HFFc6 (cell line): ENCODE data around the gene SLC8A2. TPM values are rescaled to one million over a fixed set of nuclear protein-coding genes. Genes with fewer than 3 reads are reported as not detected.

Source experiments
- DNase-seq: peaks from one replicate; pipeline ENCODE4 v3.0.0-alpha.2; 2018
- H3K27ac Mint-ChIP-seq: 2 replicates; pipeline ENCODE4 v1.8.0; 2020; ENCODE audit warnings: mild to moderate bottlenecking, mixed read lengths
- H3K27me3 Mint-ChIP-seq: 2 replicates; pipeline ENCODE4 v1.8.0; 2021; ENCODE audit warnings: mild to moderate bottlenecking, moderate library complexity, mixed read lengths; ENCODE audit not compliant: insufficient read depth
- H3K36me3 Mint-ChIP-seq: 2 replicates; pipeline ENCODE4 v1.8.0; 2021; ENCODE audit warnings: low read depth, mixed read lengths
- H3K4me1 Mint-ChIP-seq: 2 replicates; pipeline ENCODE4 v1.8.0; 2020; ENCODE audit warnings: low read depth, mixed read lengths
- H3K4me3 Mint-ChIP-seq: 2 replicates; pipeline ENCODE4 v1.8.0; 2020; ENCODE audit warnings: mild to moderate bottlenecking, moderate library complexity, mixed read lengths
- H3K9me3 Mint-ChIP-seq: 2 replicates; pipeline ENCODE4 v1.8.0; 2020; ENCODE audit warnings: mild to moderate bottlenecking, mixed read lengths
- total RNA-seq, 6 experiments: library from RNA; stranded (reverse); fragmentation: NEBNext Ultra II Directional; extraction: Animal tissue kit (Norgen Biotek cat#: 25700); gene quantifications; 2 replicates in 1 of 6; 3 replicates in 5 of 6; pipeline ENCODE4 v1.2.3, GENCODE V29; 2021
- TF ChIP-seq, protein P1 (sequence below): fragments of 200-600 bp; sonication (generic); IDR thresholded peaks from 2 replicates; pipeline ENCODE4 v1.5.0; 2021; ENCODE audit warnings: antibody characterized with exemption, mild to moderate bottlenecking

SLC8A2 gene
- total RNA-seq, 6 experiments from 2014 or later = not detected

DNA sequence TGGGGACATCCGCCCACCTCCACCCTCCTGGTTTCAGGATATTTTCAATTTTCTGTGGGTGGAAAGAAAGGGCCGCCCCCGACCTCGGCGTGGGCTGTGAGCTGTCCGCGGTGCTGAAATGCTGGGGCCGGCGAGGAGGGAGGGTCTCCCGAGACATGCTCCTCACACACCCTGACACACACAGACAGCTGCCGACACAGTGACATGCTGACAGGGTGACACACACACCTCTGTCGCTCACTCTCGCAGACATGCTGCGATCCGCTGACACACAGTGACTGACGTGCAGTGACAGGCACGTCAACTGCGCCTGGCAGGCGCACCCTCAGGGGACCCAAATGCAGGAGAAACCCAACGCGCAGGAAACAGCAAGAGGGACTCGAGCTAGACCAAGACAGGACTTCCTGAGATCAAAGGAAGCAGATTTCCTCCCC lies 27.3 kb downstream of the SLC8A2 start:
- DNase-seq = no peak
- TF ChIP-seq, protein P1, sequence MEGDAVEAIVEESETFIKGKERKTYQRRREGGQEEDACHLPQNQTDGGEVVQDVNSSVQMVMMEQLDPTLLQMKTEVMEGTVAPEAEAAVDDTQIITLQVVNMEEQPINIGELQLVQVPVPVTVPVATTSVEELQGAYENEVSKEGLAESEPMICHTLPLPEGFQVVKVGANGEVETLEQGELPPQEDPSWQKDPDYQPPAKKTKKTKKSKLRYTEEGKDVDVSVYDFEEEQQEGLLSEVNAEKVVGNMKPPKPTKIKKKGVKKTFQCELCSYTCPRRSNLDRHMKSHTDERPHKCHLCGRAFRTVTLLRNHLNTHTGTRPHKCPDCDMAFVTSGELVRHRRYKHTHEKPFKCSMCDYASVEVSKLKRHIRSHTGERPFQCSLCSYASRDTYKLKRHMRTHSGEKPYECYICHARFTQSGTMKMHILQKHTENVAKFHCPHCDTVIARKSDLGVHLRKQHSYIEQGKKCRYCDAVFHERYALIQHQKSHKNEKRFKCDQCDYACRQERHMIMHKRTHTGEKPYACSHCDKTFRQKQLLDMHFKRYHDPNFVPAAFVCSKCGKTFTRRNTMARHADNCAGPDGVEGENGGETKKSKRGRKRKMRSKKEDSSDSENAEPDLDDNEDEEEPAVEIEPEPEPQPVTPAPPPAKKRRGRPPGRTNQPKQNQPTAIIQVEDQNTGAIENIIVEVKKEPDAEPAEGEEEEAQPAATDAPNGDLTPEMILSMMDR = no peak
- Mint-ChIP-seq H3K36me3 (no peaks in the 10 kb centered on the region; the same call in 1 of the 2 replicates), H3K27ac (no peak overlapping the region), H3K9me3 (no peaks in the 10 kb centered on the region; the same call in 1 of the 2 replicates), H3K4me3 (no peak overlapping the region), H3K27me3 (peaks cover 58% of the 10 kb centered on the region), H3K4me1 (peaks cover 7% of the 10 kb centered on the region)

DNA sequence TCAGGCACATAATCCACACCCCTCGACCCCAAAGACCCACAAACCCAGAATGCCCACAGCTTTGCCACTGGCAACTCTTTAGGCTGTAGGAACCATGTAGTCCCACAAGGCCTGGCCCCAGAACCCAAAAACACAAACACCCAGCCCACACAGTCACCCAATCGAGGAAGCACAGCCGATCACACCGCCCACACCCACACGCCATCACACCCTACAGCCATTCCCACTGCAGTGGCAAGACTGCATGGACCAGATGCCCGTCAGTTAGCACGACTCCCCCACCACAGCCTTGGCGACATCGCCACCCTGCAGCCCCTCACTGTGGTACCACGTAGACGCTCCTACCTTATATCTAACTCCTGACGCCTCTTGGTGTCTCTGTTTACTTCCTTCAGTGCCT lies 28.4 kb downstream of the SLC8A2 start:
- DNase-seq = no peak
- peaks cover 7% of the 10 kb centered on the region for H3K4me1 Mint-ChIP-seq
- H3K27ac Mint-ChIP-seq = no peak overlapping the region
- TF ChIP-seq, protein P1 = no peak
- no peaks in the 10 kb centered on the region; the same call in 1 of the 2 replicates for H3K9me3 Mint-ChIP-seq
- no peak overlapping the region for H3K4me3 Mint-ChIP-seq
- peaks cover 52% of the 10 kb centered on the region for H3K27me3 Mint-ChIP-seq
- no peaks in the 10 kb centered on the region; the same call in 1 of the 2 replicates for H3K36me3 Mint-ChIP-seq

- Mint-ChIP-seq H3K9me3 (no peaks in the 10 kb centered on the region), H3K4me1 (peaks cover 7% of the 10 kb centered on the region; the same call in 1 of the 2 replicates), H3K4me3 (no peak overlapping the region), H3K27ac (no peak overlapping the region), H3K36me3 (no peaks in the 10 kb centered on the region; the same call in 1 of the 2 replicates), H3K27me3 (peaks cover 35% of the 10 kb centered on the region)
- no peak for DNase-seq
- TF ChIP-seq, protein P1 = no peak
These were observed 32.9 kb downstream of the SLC8A2 start for GRCh38 chr19:47438793-47439220.

DNA sequence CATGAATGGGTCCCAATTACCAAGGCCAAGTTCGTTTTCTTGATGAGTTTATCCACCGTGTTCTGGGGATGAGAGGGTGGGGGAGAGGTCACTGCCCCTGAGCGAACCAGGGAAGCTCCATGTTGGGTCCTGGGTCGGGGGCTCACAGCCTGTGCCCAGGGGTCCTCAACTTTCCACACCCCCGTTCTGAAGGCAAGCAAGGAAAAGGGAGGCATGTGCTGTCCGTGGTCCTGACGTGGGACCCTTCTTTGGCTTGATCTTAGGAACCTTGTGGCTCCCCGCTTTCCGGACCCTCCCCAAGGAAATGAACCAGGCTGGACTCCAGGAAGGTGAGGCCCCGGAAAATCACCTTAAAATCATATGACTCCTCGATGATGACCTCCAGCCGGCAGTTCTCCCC lies 34.2 kb downstream of the SLC8A2 start:
- no peak overlapping the region for H3K4me3 Mint-ChIP-seq

DNA sequence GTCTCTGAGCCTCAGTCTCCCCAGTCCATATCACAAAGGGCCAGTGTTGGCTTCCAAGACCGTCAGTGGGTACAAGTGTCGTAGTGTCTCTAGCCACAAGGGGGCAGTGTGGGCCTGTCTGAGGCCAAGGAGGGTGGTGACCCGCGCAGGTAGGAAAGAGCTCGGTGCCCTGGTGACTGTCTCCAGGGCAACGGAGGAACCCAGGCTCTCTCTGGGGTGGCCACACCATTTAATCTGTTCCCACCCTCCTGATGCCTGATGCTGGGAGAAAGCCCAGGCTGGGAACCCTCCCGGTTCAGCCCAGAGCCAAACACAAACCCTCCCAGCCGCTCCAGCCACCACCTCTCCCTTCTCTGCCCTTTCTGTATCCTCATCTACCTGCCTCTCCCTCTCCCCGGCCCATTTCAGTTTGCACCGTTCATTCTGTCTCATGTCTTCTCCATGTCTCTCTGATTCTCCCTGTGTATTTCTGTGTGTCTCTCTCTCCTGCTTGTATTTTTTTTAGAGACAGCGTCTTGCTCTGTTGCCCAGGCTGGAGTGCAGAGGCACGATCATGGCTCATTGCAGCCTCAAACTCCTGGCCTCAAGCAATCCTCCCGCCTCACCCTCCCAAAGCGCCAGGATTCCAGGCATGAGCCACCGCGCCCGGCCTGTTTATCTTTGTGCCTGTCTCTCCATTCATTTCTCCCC lies 34.8 kb downstream of the SLC8A2 start:
- Mint-ChIP-seq H3K36me3 (no peaks in the 10 kb centered on the region), H3K9me3 (no peaks in the 10 kb centered on the region), H3K4me1 (peaks cover 7% of the 10 kb centered on the region; the same call in 1 of the 2 replicates), H3K27ac (no peak overlapping the region), H3K4me3 (no peak overlapping the region), H3K27me3 (peaks cover 21% of the 10 kb centered on the region)
- DNase-seq = peak; percentile 17
- TF ChIP-seq, protein P1 = peak; percentile 94

More for the DNA sequence above, 34.2 kb downstream of the SLC8A2 start:
- Mint-ChIP-seq H3K27me3 (peaks cover 25% of the 10 kb centered on the region), H3K4me1 (peaks cover 7% of the 10 kb centered on the region; the same call in 1 of the 2 replicates), H3K36me3 (no peaks in the 10 kb centered on the region), H3K27ac (no peak overlapping the region), H3K9me3 (no peaks in the 10 kb centered on the region)
- no peak for DNase-seq
- TF ChIP-seq, protein P1 = no peak
